Fibroblast of skin of left quadriceps (primary cell): ENCODE data around the gene SNX24.

Experiments
- DNase-seq, 2 experiments: peaks; one replicate each; pipeline ENCODE4 v3.0.0-alpha.2; 2013; ENCODE audit warnings: low read depth in 2 of 2

Gene SNX24

DNA sequence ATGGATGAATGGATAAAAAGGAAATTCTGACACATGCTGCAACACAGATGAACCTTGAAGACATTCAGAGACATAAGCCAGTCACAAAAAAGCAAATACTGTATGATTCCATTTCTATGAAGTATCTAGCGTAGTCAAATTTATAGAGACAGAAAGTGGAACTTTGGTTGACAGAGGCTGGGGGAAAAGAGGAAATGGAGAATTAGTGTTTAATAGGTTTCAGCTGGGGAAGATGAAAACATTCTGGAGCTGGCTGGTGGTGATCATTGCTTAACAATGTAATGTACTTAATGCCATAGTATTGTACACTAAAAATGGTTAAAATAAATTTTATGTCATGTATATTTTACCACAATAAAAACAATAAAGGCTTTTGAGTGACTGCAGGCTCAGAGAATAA lies 166.9 kb downstream of the SNX24 start:
- peak; percentile 48 to 50 for DNase-seq

DNA sequence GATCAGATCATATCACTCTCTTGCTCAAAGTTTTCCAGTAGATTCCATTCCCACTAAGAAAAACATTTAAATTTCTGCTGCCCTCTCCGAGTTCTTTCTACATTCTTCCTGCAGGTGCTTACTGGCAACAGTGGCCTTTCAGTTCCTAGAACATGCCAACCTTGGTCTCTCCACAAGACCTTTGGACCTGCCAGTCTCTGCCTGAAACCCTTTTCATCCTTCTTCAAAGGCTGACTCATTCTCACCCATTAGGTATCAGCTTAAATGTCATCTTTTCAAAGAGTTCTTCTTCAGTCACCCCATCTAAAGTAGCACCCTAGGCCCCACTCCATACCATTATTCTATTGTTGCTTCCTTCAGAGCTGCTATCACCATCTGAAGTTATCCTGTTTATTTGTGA lies 169.3 kb downstream of the SNX24 start:
- no peak for DNase-seq

DNA sequence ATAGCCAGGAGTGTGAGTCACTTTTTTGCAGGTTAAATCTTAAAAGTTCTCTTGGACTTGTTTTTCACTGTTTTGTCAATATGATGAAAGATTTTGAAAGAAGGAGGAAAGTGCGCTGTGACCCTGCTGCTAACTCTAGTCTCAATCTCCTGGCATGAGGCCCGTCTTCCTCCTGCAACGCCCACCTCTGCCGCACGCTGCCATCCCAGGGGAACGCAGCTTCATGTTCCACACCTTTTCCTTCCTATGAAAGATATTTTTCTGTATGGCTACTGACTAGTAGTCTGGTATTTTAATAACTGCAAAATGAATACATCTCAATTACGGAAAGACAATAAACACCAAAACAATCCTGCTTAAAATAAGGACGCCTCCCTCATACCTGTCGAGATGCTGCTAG lies 182.8 kb downstream of the SNX24 start:
- DNase-seq: no peak

- no peak for DNase-seq
These were observed 187.8 kb downstream of the SNX24 start for GRCh38 chr5:123033157-123033671.

GRCh38 chr5:123035360-123035917 lies 190.0 kb downstream of the SNX24 start:
- no peak for DNase-seq

DNA sequence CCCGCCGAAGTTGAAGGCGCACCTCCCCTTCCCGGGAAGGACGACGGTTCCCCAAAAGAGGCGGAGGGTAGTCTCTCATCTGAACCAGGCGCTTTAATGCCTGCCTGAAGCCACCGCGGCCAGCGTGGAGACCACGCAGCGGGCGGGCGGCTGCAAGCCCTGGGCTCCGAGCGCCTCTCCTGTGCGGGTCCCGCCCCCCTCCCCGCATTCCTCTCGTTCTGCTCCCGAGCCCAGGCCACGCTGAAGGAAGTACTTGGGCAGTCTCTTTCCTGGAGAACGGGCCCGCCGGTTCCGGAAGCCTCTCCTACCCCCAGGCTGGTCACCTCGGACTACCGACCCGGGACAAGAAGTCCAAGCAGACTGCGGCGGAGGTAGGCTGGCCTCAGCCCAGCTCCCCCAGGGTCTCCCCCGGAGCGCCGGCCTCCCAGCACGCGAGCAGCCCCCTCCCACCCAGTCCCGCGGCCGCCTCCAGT lies 190.5 kb downstream of the SNX24 start:
- DNase-seq: peak in 1 of 2 experiments; percentile 12

DNA sequence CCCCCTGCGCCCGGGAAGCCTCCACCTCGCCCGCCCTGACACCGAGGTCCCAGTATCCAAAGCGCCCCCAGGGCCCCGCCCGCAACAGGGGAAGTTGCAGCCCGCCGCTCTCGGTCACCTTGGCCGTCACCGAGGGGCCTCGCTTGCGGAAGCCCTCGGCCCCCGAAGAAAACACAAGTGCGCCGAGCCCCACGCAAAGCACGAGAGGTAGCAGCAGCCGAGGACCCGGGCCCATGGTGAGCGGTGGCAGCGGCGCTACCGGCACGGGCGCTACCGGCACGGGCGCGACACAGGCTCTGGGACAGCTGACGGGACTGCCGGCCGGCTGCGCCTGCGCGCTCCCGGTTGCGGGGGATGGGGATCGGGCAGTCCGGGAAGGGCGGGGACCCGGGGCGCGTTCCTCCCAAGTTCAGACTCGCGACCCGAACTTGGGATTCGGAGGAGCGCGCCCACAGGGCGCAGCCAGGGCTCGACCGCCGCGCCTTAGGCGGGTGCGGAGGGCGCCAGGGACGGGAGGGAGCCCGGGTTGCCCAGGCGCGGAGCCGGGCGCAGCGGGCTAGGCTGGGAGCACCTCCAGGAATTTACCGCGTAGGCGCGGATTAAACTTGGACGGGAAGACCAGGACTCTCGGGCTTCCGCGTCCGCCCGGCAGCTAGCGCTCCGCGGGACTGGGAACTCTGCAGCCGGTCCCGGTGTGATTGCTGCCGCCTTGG lies 191.1 kb downstream of the SNX24 start, which contains the start of gene PPIC:
PPIC (minus strand) TSS at position 335 of the 713 bp plus-strand sequence; CDS start at position 235, 100 bp downstream.
- peak; percentile 39 to 47 for DNase-seq

DNA sequence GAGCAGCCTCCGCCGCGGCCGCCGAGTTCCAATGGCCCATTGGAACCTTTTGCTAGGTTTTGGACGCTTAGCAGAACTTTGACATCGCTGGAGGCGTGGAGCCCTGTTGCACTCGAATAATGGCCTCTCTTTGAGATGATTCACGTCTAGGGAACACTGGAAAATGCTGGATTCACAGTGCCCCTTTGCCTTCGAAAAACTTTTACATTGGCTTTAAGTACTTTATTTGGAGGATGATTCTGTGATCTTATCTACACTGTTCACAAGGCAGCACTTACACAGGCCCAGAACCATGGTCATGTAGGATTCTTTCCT lies 191.6 kb downstream of the SNX24 start:
- DNase-seq: no peak

DNA sequence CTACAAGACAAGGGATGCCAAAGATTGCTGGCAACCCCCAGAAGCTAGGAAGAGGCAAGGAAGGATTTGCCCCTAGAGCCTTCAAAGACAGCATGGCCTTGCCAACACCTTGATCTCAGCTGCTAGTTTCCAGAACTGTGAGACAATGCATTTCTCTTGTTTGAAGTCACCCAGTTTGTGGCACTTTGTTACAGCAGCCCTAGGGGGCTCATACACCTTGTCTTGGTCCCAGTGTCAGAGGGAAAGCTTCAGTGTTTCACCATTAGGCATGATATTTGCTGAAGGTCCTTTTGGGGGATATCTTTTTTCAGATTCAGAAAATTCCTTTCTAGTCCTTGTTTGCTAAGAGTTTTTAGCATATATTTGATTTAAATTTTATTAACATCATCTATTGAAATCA lies 194.3 kb downstream of the SNX24 start:
- DNase-seq: no peak

DNA sequence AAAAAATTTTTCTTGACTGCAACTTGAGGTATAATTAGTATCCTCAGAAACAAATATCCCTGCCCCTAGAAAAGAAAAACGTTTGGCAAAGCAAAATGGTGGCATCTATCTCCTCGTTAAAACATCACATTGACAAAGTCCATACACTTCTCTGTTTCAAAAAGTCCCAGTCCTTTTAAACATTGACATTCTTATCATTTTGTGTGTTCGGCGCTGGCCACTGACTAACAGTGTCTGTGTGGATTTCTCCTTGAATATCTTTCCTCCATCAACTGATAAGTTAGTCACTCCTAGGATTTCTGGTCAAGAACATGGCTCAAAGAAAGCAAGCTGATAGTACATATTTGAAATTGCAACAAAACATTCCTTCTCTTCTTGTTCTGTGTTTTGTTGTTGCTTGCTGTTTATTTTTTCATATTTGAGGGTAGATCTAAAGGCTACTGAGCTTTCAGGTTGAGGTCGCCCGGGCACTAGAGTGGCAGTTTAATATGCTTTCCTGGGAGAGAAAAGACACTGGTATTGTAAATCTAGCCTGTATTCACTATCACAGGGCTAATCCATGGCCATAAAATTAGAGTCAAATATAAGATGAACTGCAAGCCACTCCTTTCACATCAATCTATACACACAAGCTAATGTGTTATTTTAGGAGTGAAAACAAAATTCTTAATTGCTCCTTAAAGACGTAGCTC lies 199.7 kb downstream of the SNX24 start:
- DNase-seq: no peak

GRCh38 chr5:123046222-123046621 lies 200.8 kb downstream of the SNX24 start:
- no peak for DNase-seq

GRCh38 chr5:123047706-123048105 lies 202.3 kb downstream of the SNX24 start:
- no peak for DNase-seq

DNA sequence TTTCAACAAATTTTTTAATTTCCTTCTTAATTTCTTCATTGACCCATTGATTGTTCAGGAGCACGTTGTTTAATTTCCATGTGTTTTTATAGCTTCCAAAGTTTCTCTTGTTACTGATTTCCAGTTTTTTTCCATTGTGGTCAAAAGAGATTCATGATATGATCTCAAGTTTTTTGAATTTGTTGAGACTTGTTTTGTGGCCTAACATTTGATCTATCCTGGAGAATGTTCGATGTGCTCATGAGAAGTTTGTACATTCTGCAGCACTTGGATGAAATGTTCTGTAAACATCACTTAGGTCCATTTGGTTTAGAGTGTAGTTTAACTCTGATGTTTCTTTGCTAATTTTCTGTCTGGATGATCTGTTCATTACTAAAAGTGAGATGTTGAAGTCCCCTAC lies 205.8 kb downstream of the SNX24 start:
- DNase-seq: no peak
